CD14-positive monocyte (primary cell): ENCODE data around the gene TOM1L2. TPM values are rescaled to one million over a fixed set of nuclear protein-coding genes. Genes with fewer than 3 reads are reported as not detected.

Experiments used
- DNase-seq, 3 donors: peaks; one replicate each; pipeline ENCODE4 v3.0.0-alpha.2; 2011 to 2022
- H2AFZ ChIP-seq: 2 replicates; pipeline ENCODE4 v1.6.0; 2012; ENCODE audit warnings: mild to moderate bottlenecking, low read depth, low read length, inconsistent platforms; ENCODE audit not compliant: insufficient read depth, poor library complexity, severe bottlenecking
- H3K27ac ChIP-seq, 2 donors: 1 replicate in 1 of 2; 2 replicates in 1 of 2; pipeline ENCODE4 v1.5.1; 2012 to 2013; ENCODE audit warnings: low read length in 2 of 2, control low read depth in 1 of 2, inconsistent platforms in 1 of 2, low read depth in 1 of 2, mild to moderate bottlenecking in 1 of 2
- H3K27me3 ChIP-seq, 2 donors: one replicate each; pipeline versions ENCODE4 v1.6.0 to v1.6.1; 2011 to 2013; ENCODE audit warnings: low read length in 2 of 2; ENCODE audit not compliant: control insufficient read depth in 2 of 2, insufficient read depth in 2 of 2
- H3K36me3 ChIP-seq, 2 donors: replicated peaks in 1 of 2; 1 replicate in 1 of 2; 2 replicates in 1 of 2; pipeline versions ENCODE4 v1.5.1 to v1.6.1; 2012 to 2013; ENCODE audit warnings: low read length in 2 of 2, control low read depth in 1 of 2, inconsistent platforms in 1 of 2, mild to moderate bottlenecking in 1 of 2; ENCODE audit not compliant: insufficient read depth in 2 of 2, control insufficient read depth in 1 of 2
- H3K4me1 ChIP-seq, 2 donors: 1 replicate in 1 of 2; 2 replicates in 1 of 2; pipeline versions ENCODE4 v1.5.1 to v1.6.1; 2012 to 2013; ENCODE audit warnings: low read length in 2 of 2, control low read depth in 1 of 2, inconsistent platforms in 1 of 2, mild to moderate bottlenecking in 1 of 2, moderate library complexity in 1 of 2; ENCODE audit not compliant: insufficient read depth in 2 of 2, control insufficient read depth in 1 of 2
- H3K4me2 ChIP-seq: replicated peaks from 2 replicates; pipeline ENCODE3; 2012; ENCODE audit warnings: low read length, moderate library complexity, mild to moderate bottlenecking; ENCODE audit not compliant: poor library complexity, severe bottlenecking; ENCODE audit errors: extremely low read depth
- H3K4me3 ChIP-seq, 3 experiments: fragments of 200-600 bp in 1 of 3; sonication (generic) in 1 of 3; replicated peaks in 1 of 3; 1 replicate in 2 of 3; 2 replicates in 1 of 3; pipeline ENCODE4 v1.5.1; 2011 to 2013; ENCODE audit warnings: low read length in 3 of 3, mild to moderate bottlenecking in 3 of 3, control low read depth in 2 of 3, low read depth in 2 of 3, inconsistent platforms in 1 of 3, moderate library complexity in 1 of 3
- H3K79me2 ChIP-seq: 2 replicates; pipeline ENCODE4 v1.6.0; 2012; ENCODE audit warnings: mild to moderate bottlenecking, control low read depth, inconsistent platforms, low read length, moderate library complexity; ENCODE audit not compliant: insufficient read depth
- H3K9ac ChIP-seq: 2 replicates; pipeline ENCODE4 v1.6.0; 2017; ENCODE audit warnings: low read length, mild to moderate bottlenecking; ENCODE audit not compliant: insufficient read depth, poor library complexity, severe bottlenecking
- H3K9me3 ChIP-seq, 2 donors: replicated peaks in 1 of 2; 1 replicate in 1 of 2; 2 replicates in 1 of 2; pipeline versions ENCODE4 v1.5.1 to v1.6.1; 2012 to 2013; ENCODE audit warnings: low read length in 2 of 2, control low read depth in 1 of 2; ENCODE audit not compliant: control insufficient read depth in 1 of 2, insufficient read depth in 1 of 2
- H4K20me1 ChIP-seq: 2 replicates; pipeline ENCODE4 v1.6.0; 2012; ENCODE audit warnings: mild to moderate bottlenecking, low read length, control low read depth, moderate library complexity; ENCODE audit not compliant: insufficient read depth
- H3K27ac Mint-ChIP-seq, 7 donors: one replicate each; pipeline ENCODE4 v1.8.0; 2020; ENCODE audit warnings: mild to moderate bottlenecking in 7 of 7, mixed read lengths in 7 of 7, moderate library complexity in 6 of 7, inconsistent platforms in 2 of 7
- H3K27me3 Mint-ChIP-seq, 3 donors: one replicate each; pipeline ENCODE4 v1.8.0; 2021 to 2022; ENCODE audit warnings: low read depth in 3 of 3, mild to moderate bottlenecking in 3 of 3, mixed read lengths in 3 of 3, moderate library complexity in 3 of 3, inconsistent platforms in 1 of 3
- H3K36me3 Mint-ChIP-seq, 2 donors: one replicate each; pipeline ENCODE4 v1.8.0; 2020; ENCODE audit warnings: mixed read lengths in 2 of 2, inconsistent platforms in 1 of 2, mild to moderate bottlenecking in 1 of 2
- H3K4me1 Mint-ChIP-seq: one replicate; pipeline ENCODE4 v1.8.0; 2020; ENCODE audit warnings: mild to moderate bottlenecking, mixed read lengths
- H3K4me3 Mint-ChIP-seq, 2 donors: one replicate each; pipeline ENCODE4 v1.8.0; 2020; ENCODE audit warnings: mild to moderate bottlenecking in 2 of 2, mixed read lengths in 2 of 2, moderate library complexity in 1 of 2
- H3K9me3 Mint-ChIP-seq, 7 donors: one replicate each; pipeline ENCODE4 v1.8.0; 2020 to 2022; ENCODE audit warnings: mixed read lengths in 7 of 7, mild to moderate bottlenecking in 6 of 7, moderate library complexity in 6 of 7, inconsistent platforms in 2 of 7
- WGBS: methylation state at CpG from one replicate; pipeline ENCODE4 v1.1.5; 2013; ENCODE audit warnings: missing lambda C conversion rate; ENCODE audit not compliant: insufficient coverage; 5-methylcytosine and 5-hydroxymethylcytosine counted together
- intact Hi-C, 2 donors: fragments of 100-400 bp; cut with micrococcal nuclease; formaldehyde crosslinking; loops; one replicate each; pipeline versions ENCODE4 v1.15.0 to v1.15.1; 2023
- polyA plus RNA-seq, 3 donors: library from polyadenylated mRNA; depleted of rRNA in 1 of 3; unstranded in 2 of 3; stranded (reverse) in 1 of 3; fragments of 300-500 nt in 2 of 3; fragments of >200 nt in 1 of 3; fragmentation: Illumina TruSeq in 2 of 3; gene quantifications; 1 replicate in 2 of 3; 2 replicates in 1 of 3; pipeline ENCODE4 v1.2.3, GENCODE V29; 2012 to 2021
- TF ChIP-seq, protein P1 (sequence below): fragments of 200-600 bp; IDR thresholded peaks from one replicate; pipeline ENCODE4 v1.8.0; 2022; ENCODE audit warnings: antibody characterized with exemption, mild to moderate bottlenecking

The TOM1L2 gene
- polyA plus RNA-seq, 3 donors, result 1.7 to 28.2 (median 2.8) TPM

DNA sequence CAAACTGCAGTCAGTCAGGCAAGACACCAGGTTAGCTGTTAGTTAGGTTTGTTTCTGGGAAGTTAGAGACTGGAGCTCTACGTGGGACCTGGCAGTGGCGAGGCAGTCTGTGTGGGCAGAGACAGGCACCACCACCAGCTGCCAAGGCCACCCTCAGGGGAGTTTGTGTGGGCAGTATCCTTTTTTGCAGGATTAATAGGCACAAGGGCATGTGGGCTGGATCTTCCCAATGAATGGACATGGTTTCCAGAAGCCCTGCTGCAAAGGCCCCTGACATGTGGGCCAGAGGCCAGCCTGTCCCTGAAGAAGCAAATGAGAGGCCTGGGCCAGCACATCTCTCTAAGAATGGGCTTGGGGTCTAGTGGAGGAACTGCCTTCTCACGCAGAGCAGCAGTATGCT is 116.2 kb downstream of the TOM1L2 start:
- Mint-ChIP-seq H3K4me1 (peaks cover 2% of the 10 kb centered on the region), H3K9me3 (no peaks in the 10 kb centered on the region), H3K4me3 (no peak overlapping the region), H3K27me3 (no peaks in the 10 kb centered on the region), H3K36me3 (peaks cover 17 to 30% of the 10 kb centered on the region in 2 donors), H3K27ac (no peak overlapping the region)
- Histone ChIP-seq H3K4me2 (no peak overlapping the region), H3K9ac (no peak overlapping the region), H3K4me3 (no peak overlapping the region), H3K4me1 (no peaks in the 10 kb centered on the region), H3K79me2 (no peaks in the 10 kb centered on the region), H3K27me3 (no peaks in the 10 kb centered on the region), H3K27ac (no peak overlapping the region), H2AFZ (no peak overlapping the region), H3K36me3 (peaks cover 3 to 20% of the 10 kb centered on the region in 2 donors), H4K20me1 (no peaks in the 10 kb centered on the region), H3K9me3 (no peaks in the 10 kb centered on the region)
- no peak for DNase-seq
- intact Hi-C loops, result no loop called here
- 87% methylated on average over 3 of the region's 3 CpGs for WGBS
- TF ChIP-seq, protein P1, sequence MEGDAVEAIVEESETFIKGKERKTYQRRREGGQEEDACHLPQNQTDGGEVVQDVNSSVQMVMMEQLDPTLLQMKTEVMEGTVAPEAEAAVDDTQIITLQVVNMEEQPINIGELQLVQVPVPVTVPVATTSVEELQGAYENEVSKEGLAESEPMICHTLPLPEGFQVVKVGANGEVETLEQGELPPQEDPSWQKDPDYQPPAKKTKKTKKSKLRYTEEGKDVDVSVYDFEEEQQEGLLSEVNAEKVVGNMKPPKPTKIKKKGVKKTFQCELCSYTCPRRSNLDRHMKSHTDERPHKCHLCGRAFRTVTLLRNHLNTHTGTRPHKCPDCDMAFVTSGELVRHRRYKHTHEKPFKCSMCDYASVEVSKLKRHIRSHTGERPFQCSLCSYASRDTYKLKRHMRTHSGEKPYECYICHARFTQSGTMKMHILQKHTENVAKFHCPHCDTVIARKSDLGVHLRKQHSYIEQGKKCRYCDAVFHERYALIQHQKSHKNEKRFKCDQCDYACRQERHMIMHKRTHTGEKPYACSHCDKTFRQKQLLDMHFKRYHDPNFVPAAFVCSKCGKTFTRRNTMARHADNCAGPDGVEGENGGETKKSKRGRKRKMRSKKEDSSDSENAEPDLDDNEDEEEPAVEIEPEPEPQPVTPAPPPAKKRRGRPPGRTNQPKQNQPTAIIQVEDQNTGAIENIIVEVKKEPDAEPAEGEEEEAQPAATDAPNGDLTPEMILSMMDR, result no peak

- Mint-ChIP-seq H3K4me1 (peaks cover 20% of the 10 kb centered on the region), H3K9me3 (no peaks in the 10 kb centered on the region), H3K4me3 (no peak overlapping the region), H3K27ac (peak overlapping the region in 1 of 7 donors; percentile 18), H3K27me3 (no peaks in the 10 kb centered on the region), H3K36me3 (peaks cover 21 to 26% of the 10 kb centered on the region in 2 donors)
- DNase-seq, result no peak
- Histone ChIP-seq H3K9me3 (no peaks in the 10 kb centered on the region), H3K27ac (no peak overlapping the region), H4K20me1 (no peaks in the 10 kb centered on the region), H3K9ac (no peak overlapping the region), H2AFZ (no peak overlapping the region), H3K4me2 (no peak overlapping the region), H3K4me1 (peaks cover 18 to 19% of the 10 kb centered on the region in 2 donors), H3K27me3 (no peaks in the 10 kb centered on the region), H3K36me3 (peaks cover 3 to 16% of the 10 kb centered on the region in 2 donors), H3K79me2 (no peaks in the 10 kb centered on the region), H3K4me3 (no peak overlapping the region)
- TF ChIP-seq, protein P1, result no peak
- WGBS, result 94% methylated on average over 5 of the region's 8 CpGs
- intact Hi-C loops, result no loop called here
Observed at GRCh38 chr17:17853811-17854447, 118.3 kb downstream of the TOM1L2 start.
